ENCODE data around the gene CCDC187. TPM values are rescaled to one million over a fixed set of nuclear protein-coding genes. Genes with fewer than 3 reads are reported as not detected.

CCDC187 gene
- total RNA-seq, 4 donors from 2014 or later, result 0.13 to 0.45 TPM; not detected in 2

DNA sequence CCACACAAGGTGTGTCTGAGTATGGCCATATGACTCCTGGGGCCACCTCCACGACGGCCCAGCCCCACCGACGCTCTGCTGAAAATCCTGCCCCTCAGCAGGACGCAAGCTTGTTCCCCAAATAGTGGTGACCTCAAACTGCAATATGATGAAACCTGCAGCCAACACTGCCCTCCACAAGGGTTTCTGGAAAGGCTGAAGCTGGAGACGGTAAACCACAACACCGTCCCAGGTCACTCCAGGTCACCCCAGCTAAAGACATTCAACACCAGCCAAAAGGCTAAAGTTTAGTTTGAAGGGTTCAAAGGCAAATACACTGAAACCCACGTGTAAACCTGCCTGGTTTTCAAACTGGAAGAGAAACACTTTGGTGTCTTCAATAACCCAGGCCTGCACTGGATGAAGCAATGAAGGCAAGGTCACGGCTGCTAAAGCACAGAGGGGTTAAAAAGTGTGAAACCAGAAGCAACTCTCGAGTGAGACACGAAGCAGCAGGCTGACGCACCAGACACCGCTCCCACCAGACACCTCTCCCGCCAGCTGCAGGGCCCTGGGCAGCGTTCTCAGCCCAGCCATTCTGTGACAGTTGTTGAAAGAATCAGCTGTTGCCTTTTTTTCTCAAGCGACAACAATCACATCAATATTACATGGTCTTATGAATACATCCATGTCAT lies 97.2 kb downstream of the CCDC187 start:
- WGBS, result 81% methylated on average over 16 of the region's 16 CpGs

DNA sequence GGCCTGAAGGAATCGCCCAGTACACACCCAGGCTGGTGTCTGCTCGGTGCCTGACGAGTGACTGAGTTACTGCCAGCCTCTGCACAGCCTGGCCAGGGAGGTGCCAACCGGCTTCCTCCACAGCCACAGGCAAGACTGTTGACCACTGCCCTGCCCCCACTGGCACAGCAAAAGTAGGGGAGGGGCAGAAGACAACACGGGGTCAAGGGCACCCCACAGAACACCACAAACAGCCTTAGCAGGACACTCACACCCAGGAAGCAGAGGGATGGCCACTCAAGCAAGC lies 98.2 kb downstream of the CCDC187 start:
- Histone ChIP-seq H3K4me1 (peaks cover 4% of the 10 kb centered on the region), H3K27me3 (peaks cover 54% of the 10 kb centered on the region), H3K36me3 (peaks cover 28% of the 10 kb centered on the region), H3K4me3 (no peak overlapping the region), H3K27ac (no peak overlapping the region), H3K9me3 (no peaks in the 10 kb centered on the region)
- no CpG with 5 or more reads among the region's 5 CpGs for WGBS
- TF ChIP-seq POLR2AphosphoS5 (IDR thresholded peaks at IDR 0.05), result no peak
- TF ChIP-seq EP300 (IDR thresholded peaks at IDR 0.05), result no peak
- TF ChIP-seq, protein P1, sequence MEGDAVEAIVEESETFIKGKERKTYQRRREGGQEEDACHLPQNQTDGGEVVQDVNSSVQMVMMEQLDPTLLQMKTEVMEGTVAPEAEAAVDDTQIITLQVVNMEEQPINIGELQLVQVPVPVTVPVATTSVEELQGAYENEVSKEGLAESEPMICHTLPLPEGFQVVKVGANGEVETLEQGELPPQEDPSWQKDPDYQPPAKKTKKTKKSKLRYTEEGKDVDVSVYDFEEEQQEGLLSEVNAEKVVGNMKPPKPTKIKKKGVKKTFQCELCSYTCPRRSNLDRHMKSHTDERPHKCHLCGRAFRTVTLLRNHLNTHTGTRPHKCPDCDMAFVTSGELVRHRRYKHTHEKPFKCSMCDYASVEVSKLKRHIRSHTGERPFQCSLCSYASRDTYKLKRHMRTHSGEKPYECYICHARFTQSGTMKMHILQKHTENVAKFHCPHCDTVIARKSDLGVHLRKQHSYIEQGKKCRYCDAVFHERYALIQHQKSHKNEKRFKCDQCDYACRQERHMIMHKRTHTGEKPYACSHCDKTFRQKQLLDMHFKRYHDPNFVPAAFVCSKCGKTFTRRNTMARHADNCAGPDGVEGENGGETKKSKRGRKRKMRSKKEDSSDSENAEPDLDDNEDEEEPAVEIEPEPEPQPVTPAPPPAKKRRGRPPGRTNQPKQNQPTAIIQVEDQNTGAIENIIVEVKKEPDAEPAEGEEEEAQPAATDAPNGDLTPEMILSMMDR (IDR thresholded peaks at IDR 0.05), result no peak
- TF ChIP-seq POLR2A (IDR thresholded peaks at IDR 0.05), result no peak
- DNase-seq (ENCODE audit: low spot score in 2 of 2), result no peak

More for the DNA sequence above, 97.2 kb downstream of the CCDC187 start:
- peaks cover 4% of the 10 kb centered on the region for H3K4me1 ChIP-seq
- H3K36me3 ChIP-seq, result peaks cover 36% of the 10 kb centered on the region
- no peak overlapping the region for H3K27ac ChIP-seq
- DNase-seq (ENCODE audit: low spot score in 2 of 2), result no peak
- no peak overlapping the region for H3K4me3 ChIP-seq
- TF ChIP-seq POLR2A (IDR thresholded peaks at IDR 0.05) (no peak), POLR2AphosphoS5 (IDR thresholded peaks at IDR 0.05) (no peak), EP300 (IDR thresholded peaks at IDR 0.05) (no peak)
- TF ChIP-seq, protein P1 (IDR thresholded peaks at IDR 0.05), result no peak
- peaks cover 43% of the 10 kb centered on the region for H3K27me3 ChIP-seq
- H3K9me3 ChIP-seq, result no peaks in the 10 kb centered on the region

DNA sequence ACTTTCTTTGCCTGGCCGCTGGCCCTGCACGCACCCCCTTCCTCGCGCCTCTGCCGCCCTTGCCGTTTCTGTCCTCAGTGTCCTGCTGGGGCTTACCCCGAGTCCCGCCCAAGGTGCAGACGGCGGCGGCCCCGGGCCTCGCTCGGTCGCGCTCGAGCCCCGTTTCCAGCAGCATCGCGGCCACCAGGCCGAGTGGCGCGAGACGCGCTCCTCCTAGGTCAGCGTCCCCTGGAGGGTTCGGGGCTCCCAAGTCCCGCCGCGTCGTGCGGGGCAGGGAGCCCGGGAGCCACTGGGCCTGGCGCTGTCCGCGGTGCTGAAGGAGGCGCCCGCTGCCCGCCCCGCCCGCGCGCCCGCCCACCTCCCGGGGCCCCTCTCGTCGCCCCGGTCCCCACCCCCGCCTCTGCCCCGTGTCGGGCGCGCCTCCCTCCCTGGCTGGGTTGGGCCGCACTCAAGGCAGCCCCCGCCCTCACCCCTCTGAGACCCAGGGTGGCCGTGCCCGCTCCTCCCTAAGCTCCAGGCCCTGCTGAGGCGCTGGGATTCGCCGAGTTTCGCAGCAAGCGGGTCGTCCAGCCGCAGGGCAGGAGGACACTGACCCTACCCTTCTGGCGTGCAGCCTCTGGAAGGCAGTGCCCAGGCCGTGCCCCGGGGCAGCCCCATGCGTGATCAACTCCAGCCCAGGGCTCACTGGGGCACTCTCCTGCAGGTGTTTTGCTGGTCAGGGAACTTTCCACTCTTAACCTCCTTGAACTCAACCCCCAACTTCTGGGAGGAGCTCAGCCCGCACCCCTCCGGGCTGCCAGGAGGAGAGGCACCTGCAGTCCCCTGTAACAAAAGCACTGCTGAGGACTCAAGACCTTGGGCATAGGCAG lies 98.8 kb downstream of the CCDC187 start, which contains the start of gene LHX3:
Gene LHX3, minus strand, starts transcription at position 291 of the 869 bp plus-strand sequence. Its CDS starts 116 bp downstream, at position 175.
- H3K27me3 ChIP-seq, result peaks cover 60% of the 10 kb centered on the region
- H3K4me1 ChIP-seq, result peaks cover 4% of the 10 kb centered on the region
- no peak for DNase-seq (ENCODE audit: low spot score in 2 of 2)
- peaks cover 25% of the 10 kb centered on the region for H3K36me3 ChIP-seq
- no peak within 1 kb of the TSS for H3K27ac ChIP-seq
- no peak within 1 kb of the TSS for H3K4me3 ChIP-seq
- WGBS, result 10% methylated on average over 12 of the region's 70 CpGs
- H3K9me3 ChIP-seq, result no peaks in the 10 kb centered on the region
- no peak for TF ChIP-seq EP300 (IDR thresholded peaks at IDR 0.05)
- TF ChIP-seq POLR2A (IDR thresholded peaks at IDR 0.05), result no peak
- no peak for TF ChIP-seq POLR2AphosphoS5 (IDR thresholded peaks at IDR 0.05)
- TF ChIP-seq, protein P1 (IDR thresholded peaks at IDR 0.05), result no peak

DNA sequence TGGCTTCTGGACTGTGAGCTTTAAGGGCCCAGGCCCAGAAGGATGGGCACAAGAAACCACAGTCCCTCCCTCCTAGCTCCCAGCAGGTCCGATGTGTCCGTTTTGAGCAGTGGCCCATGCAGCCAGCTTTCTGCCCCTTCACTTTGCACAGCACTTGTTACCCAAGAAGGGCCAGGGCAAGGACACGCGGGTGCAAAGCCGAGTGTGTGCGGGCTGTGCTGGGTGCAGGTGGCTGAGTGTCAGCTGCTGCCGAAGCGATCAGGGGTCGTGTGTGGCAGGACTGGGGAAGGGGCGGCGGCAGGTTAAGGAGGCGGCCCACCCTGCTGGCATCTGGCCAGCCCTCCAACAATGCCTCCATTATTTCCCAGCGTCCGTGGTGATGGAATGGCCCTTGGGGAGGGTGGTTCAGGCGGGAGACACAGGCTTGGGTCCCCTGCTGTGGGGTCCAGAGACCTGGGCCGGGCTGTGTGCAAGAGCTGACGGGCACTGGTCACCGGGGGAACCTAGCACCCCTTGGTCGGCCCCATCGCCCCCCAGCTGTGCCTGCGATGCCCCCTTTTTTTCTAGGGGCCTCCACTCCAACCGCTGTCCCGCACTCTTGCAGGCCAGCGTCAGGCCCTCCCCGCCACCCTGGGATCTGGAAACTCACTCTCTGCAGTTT lies 99.6 kb downstream of the CCDC187 start:
- Histone ChIP-seq H3K36me3 (peaks cover 17% of the 10 kb centered on the region), H3K4me1 (peaks cover 8% of the 10 kb centered on the region), H3K27ac (no peak overlapping the region), H3K4me3 (no peak overlapping the region), H3K9me3 (no peaks in the 10 kb centered on the region), H3K27me3 (peaks cover 68% of the 10 kb centered on the region)
- DNase-seq (ENCODE audit: low spot score in 2 of 2), result no peak
- WGBS, result 64% methylated on average over 20 of the region's 25 CpGs
- TF ChIP-seq POLR2A (IDR thresholded peaks at IDR 0.05) (no peak), EP300 (IDR thresholded peaks at IDR 0.05) (no peak), POLR2AphosphoS5 (IDR thresholded peaks at IDR 0.05) (no peak)
- TF ChIP-seq, protein P1 (IDR thresholded peaks at IDR 0.05), result no peak
